ENCODE measurements around the gene JOSD2.

JOSD2 gene, protein sequence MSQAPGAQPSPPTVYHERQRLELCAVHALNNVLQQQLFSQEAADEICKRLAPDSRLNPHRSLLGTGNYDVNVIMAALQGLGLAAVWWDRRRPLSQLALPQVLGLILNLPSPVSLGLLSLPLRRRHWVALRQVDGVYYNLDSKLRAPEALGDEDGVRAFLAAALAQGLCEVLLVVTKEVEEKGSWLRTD

GRCh38 chr19:50511069-50511822, at the start of gene JOSD2:
JOSD2 (minus strand) TSS chr19:50511191; CDS start chr19:50510431, 760 bp downstream.
- peaks cover 44% of the 10 kb centered on the region for H3K36me3 Mint-ChIP-seq (ENCODE audit: low read depth)
- H3K27ac Mint-ChIP-seq: peak within 1 kb of the TSS; percentile 84
- no peaks in the 10 kb centered on the region for H3K9me3 Mint-ChIP-seq
- H3K27me3 Mint-ChIP-seq: peaks cover 28% of the 10 kb centered on the region
- intact Hi-C loops (cut with micrococcal nuclease): loop anchor here (1.0 kb wide), 1 partner anchor 35 kb away; the partner anchor contains the start of genes EMC10 and GARIN5A
- peaks cover 42% of the 10 kb centered on the region for H3K4me1 Mint-ChIP-seq (ENCODE audit: low read depth)
- peak within 1 kb of the TSS; percentile 72 for H3K4me3 Mint-ChIP-seq

DNA sequence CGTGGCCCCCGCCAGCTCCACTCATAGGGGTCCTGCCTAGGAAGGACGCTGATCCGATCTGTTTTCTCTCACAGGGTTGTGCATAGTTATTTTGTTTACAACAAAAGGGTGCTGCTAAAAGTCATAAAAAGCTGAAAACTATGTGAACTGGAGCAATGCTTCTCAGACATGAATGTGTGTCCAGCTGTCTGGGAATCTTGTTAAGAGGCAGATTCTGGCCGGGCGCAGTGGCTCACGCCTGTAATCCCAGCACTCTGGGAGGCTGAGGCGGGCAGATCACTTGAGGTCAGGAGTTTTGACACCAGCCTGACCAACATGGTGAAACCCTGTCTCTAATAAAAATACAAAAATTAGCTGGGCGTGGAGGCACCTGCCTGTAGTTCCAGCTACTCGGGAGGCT, 48.6 kb upstream of the JOSD2 start:
- peaks cover 7% of the 10 kb centered on the region for H3K4me1 Mint-ChIP-seq (ENCODE audit: low read depth)
- H3K27ac Mint-ChIP-seq: no peak overlapping the region
- H3K36me3 Mint-ChIP-seq (ENCODE audit: low read depth): no peaks in the 10 kb centered on the region
- intact Hi-C loops (cut with micrococcal nuclease): no loop called here
- no peak overlapping the region for H3K4me3 Mint-ChIP-seq
- H3K9me3 Mint-ChIP-seq: no peaks in the 10 kb centered on the region
- H3K27me3 Mint-ChIP-seq: peaks cover 56% of the 10 kb centered on the region

GRCh38 chr19:50558449-50558848, 47.5 kb upstream of the JOSD2 start:
- H3K9me3 Mint-ChIP-seq: no peaks in the 10 kb centered on the region
- intact Hi-C loops (cut with micrococcal nuclease): no loop called here
- no peak overlapping the region for H3K4me3 Mint-ChIP-seq
- no peaks in the 10 kb centered on the region for H3K36me3 Mint-ChIP-seq (ENCODE audit: low read depth)
- H3K27me3 Mint-ChIP-seq: peaks cover 52% of the 10 kb centered on the region
- H3K4me1 Mint-ChIP-seq (ENCODE audit: low read depth): peaks cover 7% of the 10 kb centered on the region
- H3K27ac Mint-ChIP-seq: no peak overlapping the region

DNA sequence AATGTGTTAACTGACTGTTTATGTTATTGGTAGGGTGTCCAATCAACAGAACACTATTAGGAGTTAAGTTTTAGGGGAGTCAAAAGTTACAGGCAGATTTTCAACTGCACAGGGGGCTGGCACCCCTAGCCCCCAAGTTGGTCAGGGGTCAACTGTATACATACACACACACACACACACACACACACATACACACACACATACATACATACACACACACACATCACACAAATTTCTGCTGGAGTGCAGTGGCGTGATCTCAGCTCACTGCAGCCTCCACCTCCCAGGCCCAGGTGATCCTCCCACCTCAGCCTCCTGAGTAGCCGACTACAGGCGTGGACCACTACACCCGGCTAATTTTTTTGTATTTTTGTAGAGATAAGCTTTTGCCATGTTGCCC, 47.0 kb upstream of the JOSD2 start:
- H3K36me3 Mint-ChIP-seq (ENCODE audit: low read depth): no peaks in the 10 kb centered on the region
- no peak overlapping the region for H3K27ac Mint-ChIP-seq
- no peak overlapping the region for H3K4me3 Mint-ChIP-seq
- intact Hi-C loops (cut with micrococcal nuclease): no loop called here
- H3K9me3 Mint-ChIP-seq: no peaks in the 10 kb centered on the region
- H3K4me1 Mint-ChIP-seq (ENCODE audit: low read depth): peaks cover 7% of the 10 kb centered on the region
- H3K27me3 Mint-ChIP-seq: peaks cover 52% of the 10 kb centered on the region

DNA sequence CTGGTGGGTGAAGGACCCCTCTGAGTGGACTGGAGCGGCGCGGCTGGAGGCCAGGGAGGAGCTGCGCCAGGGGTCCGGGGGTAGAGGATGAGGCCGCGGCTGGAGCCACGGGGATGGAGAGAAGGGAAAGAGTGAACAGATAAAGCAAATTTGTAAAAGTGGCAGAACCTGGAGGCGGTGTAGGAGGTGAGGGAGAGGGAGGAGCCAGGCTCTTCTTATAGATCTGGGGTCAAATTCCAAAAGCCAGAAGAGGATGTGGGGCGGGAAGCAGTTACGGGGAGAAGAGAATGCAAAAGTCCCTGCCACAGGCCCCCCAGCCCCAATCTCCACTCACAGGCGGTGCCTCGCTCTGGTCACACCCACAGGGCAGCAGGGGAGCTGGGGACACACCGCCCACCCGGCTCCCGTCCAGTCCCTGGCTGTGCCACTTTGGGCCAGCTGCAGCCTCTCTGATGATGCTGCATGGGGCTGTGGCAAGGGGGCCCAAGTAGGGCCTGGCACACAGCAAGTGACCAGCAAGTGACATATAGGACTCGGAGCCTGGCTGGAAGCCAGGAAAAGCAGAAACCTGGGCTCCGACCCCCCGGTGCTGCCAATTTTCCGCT, 46.1 kb upstream of the JOSD2 start:
- Mint-ChIP-seq H3K4me3 (no peak overlapping the region), H3K36me3 (ENCODE audit: low read depth) (no peaks in the 10 kb centered on the region), H3K27ac (no peak overlapping the region), H3K4me1 (ENCODE audit: low read depth) (peaks cover 7% of the 10 kb centered on the region), H3K27me3 (peaks cover 57% of the 10 kb centered on the region), H3K9me3 (no peaks in the 10 kb centered on the region)
- intact Hi-C loops (cut with micrococcal nuclease): no loop called here

DNA sequence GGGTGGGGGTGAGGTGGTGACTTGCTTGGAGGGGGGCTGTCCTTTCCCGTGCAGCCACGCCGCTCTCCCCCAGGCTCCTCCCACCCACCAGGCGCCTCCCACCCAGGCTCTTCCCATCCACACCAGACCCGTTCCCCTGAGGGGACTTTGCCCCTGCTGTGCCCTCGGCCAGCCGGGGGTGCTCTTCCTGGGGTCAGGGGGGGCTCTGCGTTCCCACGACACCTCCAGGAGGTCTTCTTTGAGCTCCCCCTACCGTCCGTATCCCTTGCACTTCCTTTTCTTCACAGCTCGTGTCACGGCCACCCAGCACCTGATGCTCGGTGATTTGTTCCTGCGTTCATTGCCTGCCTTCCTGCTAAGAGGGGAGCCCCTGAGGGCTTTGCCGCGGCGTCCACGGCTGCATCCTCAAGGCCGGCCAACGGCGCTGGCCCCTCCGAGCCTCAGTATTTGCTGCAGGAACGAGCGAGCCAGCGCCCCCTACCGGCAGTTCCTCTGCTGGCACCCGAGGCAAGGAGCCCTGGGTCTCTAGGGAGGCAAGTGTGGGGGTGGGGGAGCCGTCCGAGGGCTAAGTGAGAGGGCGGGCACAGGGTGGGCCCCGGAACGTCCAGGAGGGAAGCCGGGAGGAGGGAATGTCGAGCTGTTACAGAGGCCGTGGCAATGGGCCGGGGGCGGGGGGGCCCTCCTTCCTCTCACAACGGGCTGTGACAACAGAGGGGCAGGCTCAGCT, 45.5 kb upstream of the JOSD2 start:
- H3K4me3 Mint-ChIP-seq: peak overlapping the region; percentile 82
- H3K36me3 Mint-ChIP-seq (ENCODE audit: low read depth): no peaks in the 10 kb centered on the region
- H3K9me3 Mint-ChIP-seq: no peaks in the 10 kb centered on the region
- no peak overlapping the region for H3K27ac Mint-ChIP-seq
- H3K27me3 Mint-ChIP-seq: peaks cover 64% of the 10 kb centered on the region
- intact Hi-C loops (cut with micrococcal nuclease): no loop called here
- H3K4me1 Mint-ChIP-seq (ENCODE audit: low read depth): peaks cover 7% of the 10 kb centered on the region

DNA sequence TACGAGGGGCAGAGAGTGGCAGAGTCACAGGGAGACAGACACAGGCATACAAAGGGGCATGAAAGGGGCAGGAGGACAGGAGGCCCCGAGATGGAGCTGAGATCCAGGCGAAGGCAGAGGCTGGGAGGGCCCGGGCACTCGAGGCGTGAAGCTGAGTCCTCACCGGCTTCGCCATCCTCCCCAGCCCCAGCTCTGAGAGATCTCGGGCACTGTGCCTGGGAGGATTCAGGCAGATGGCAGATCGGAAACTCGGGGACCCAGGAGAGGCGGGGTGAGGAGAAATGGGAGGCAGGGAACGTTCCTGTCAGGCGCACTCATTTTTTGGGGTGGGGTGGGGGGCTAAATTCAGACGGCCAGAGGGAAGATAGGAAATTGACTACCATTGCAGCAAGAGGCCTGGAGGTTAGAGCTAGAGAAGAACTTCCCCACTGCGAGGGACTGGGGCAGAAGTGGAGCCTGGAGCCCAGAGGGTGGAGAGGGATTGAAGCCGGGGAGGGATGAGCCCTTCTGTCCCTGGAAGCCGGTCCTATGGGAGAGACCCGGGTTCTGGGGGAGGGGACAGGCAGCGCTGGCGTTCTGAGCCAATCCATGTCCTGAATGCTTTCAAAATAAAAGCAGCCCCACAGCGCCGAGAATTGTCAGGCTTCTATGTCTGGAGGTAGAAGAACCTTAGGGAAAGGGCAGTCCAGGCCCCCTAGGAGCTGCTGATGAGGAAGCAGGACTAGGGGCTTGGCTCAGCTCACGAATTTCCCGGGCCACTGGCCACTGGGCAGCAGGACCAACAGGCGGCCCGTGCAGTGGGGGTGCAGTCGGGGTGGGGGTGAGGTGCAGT, 44.7 kb upstream of the JOSD2 start:
- H3K27ac Mint-ChIP-seq: no peak overlapping the region
- H3K9me3 Mint-ChIP-seq: no peaks in the 10 kb centered on the region
- peaks cover 72% of the 10 kb centered on the region for H3K27me3 Mint-ChIP-seq
- no peak overlapping the region for H3K4me3 Mint-ChIP-seq
- no peaks in the 10 kb centered on the region for H3K36me3 Mint-ChIP-seq (ENCODE audit: low read depth)
- intact Hi-C loops (cut with micrococcal nuclease): no loop called here
- H3K4me1 Mint-ChIP-seq (ENCODE audit: low read depth): peaks cover 7% of the 10 kb centered on the region

- H3K27ac Mint-ChIP-seq: no peak overlapping the region
- intact Hi-C loops (cut with micrococcal nuclease): no loop called here
- H3K9me3 Mint-ChIP-seq: no peaks in the 10 kb centered on the region
- H3K4me1 Mint-ChIP-seq (ENCODE audit: low read depth): peaks cover 7% of the 10 kb centered on the region
- no peaks in the 10 kb centered on the region for H3K36me3 Mint-ChIP-seq (ENCODE audit: low read depth)
- H3K27me3 Mint-ChIP-seq: peaks cover 78% of the 10 kb centered on the region
- no peak overlapping the region for H3K4me3 Mint-ChIP-seq
These were observed 44.0 kb upstream of the JOSD2 start for GRCh38 chr19:50555033-50555432.

- Mint-ChIP-seq H3K9me3 (no peaks in the 10 kb centered on the region), H3K27me3 (peaks cover 85% of the 10 kb centered on the region), H3K27ac (no peak overlapping the region), H3K4me1 (ENCODE audit: low read depth) (peaks cover 7% of the 10 kb centered on the region), H3K4me3 (no peak overlapping the region), H3K36me3 (ENCODE audit: low read depth) (no peaks in the 10 kb centered on the region)
- intact Hi-C loops (cut with micrococcal nuclease): no loop called here
These were observed 43.2 kb upstream of the JOSD2 start for GRCh38 chr19:50554212-50554611.

DNA sequence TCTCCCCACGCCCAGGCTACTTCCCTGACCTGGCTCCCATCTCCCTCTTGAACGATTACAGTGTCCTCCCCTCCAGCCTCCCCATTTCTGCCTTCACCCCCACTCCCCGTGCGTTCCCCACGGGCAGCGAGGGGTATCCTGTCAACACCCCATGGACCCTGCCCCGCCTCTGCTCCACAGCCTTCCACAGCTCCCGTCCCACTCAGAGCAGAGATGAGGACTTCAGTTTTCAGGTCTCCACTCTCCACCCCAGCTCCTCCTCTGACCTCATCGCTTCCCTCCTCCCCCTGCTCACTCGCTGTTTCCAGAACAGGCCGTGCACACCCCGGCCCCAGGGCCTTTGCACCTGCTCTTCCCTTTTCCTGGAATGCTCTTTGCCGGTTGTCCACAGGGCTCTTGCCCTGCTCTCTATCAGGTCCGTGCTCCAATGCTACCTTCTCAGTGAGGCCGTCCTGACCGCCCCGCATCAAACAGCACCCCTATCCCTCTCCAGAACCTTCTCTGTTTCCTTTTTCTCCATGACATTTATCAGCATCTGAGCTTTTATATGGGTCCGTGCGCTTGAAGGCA, 42.2 kb upstream of the JOSD2 start:
- no peak overlapping the region for H3K4me3 Mint-ChIP-seq
- H3K27ac Mint-ChIP-seq: no peak overlapping the region
- H3K27me3 Mint-ChIP-seq: peaks cover 80% of the 10 kb centered on the region
- H3K4me1 Mint-ChIP-seq (ENCODE audit: low read depth): peaks cover 7% of the 10 kb centered on the region
- H3K36me3 Mint-ChIP-seq (ENCODE audit: low read depth): no peaks in the 10 kb centered on the region
- intact Hi-C loops (cut with micrococcal nuclease): no loop called here
- H3K9me3 Mint-ChIP-seq: no peaks in the 10 kb centered on the region

GRCh38 chr19:50552540-50552939, 41.5 kb upstream of the JOSD2 start:
- H3K36me3 Mint-ChIP-seq (ENCODE audit: low read depth): no peaks in the 10 kb centered on the region
- H3K4me1 Mint-ChIP-seq (ENCODE audit: low read depth): peaks cover 7% of the 10 kb centered on the region
- intact Hi-C loops (cut with micrococcal nuclease): no loop called here
- H3K27me3 Mint-ChIP-seq: peaks cover 76% of the 10 kb centered on the region
- no peak overlapping the region for H3K27ac Mint-ChIP-seq
- H3K9me3 Mint-ChIP-seq: no peaks in the 10 kb centered on the region
- H3K4me3 Mint-ChIP-seq: no peak overlapping the region

DNA sequence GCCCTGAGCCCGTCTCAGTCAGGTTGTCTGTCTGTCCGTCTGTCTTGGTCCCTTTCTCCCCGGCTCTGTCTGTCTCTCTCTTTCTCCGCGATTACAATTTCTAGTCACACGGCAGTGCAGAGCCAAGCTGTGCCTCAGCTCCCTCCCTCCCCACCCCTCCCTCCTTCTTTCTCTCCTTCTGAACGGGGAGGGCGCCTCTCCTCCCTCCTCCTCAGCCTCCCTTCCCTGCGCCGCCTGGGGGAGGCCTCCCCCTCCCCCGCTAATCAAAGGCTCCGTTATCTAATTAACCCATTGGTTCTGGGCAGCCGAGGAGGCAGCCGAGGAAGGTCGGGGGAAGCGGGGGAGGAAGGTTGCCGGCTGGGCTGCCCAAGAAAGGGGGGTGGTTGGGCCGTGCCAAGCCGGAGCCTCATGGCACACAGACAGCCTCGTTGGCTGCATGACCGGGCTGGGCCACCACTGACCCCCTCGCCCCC, 40.8 kb upstream of the JOSD2 start:
- Mint-ChIP-seq H3K36me3 (ENCODE audit: low read depth) (no peaks in the 10 kb centered on the region), H3K4me3 (no peak overlapping the region), H3K27ac (no peak overlapping the region), H3K4me1 (ENCODE audit: low read depth) (peaks cover 7% of the 10 kb centered on the region), H3K27me3 (peaks cover 69% of the 10 kb centered on the region), H3K9me3 (no peaks in the 10 kb centered on the region)
- intact Hi-C loops (cut with micrococcal nuclease): no loop called here

Data from dendritic cell treated with granulocyte-macrophage colony-stimulating factor and Interleukin-4, amounts not matched to agents 40 ng/mL and 50 ng/mL, for 4 days (primary cell).